ENCODE data around the gene MBNL2. TPM values are rescaled to one million over a fixed set of nuclear protein-coding genes. Genes with fewer than 3 reads are reported as not detected.

The MBNL2 gene
- total and polyA plus RNA-seq, 2 of the 4 experiments (the other 2 are of a cell fraction), result 26.9 to 103 TPM

DNA sequence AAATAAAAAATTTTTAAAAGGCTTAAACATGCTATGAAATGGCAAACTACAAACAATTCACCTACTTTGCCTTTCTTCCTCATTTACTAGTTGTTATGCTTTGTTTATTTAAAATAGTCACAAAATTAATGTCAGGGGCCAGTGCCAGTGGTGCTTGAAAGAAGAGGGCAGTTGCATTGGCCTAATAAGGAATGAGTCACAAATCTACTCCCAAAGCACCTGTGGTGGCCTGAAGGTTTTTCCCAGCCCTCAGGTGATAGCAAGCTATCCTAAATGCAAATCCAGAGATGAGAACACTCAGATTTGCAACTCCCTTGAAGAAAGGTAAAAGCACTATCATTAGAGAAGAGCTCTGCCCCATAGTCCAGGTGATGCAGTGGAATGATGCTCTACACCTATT, 103.6 kb downstream of the MBNL2 start:
- Histone ChIP-seq H4K20me1 (ENCODE audit: insufficient read depth, low read length) (peaks cover 9% of the 10 kb centered on the region; the same call in 1 of the 2 replicates), H3K79me1 (ENCODE audit: low read depth in 1 of 2, low read length in 2 of 2) (peaks cover 52 to 89% of the 10 kb centered on the region in 2 experiments), H3K4ac (ENCODE audit: low read depth, low read length) (no peak overlapping the region), H3K4me2 (ENCODE audit: low read depth, low read length) (no peak overlapping the region), H3K9me3 (ENCODE audit: control insufficient read depth, insufficient read depth, low read length) (no peaks in the 10 kb centered on the region), H2BK20ac (ENCODE audit: low read depth, low read length) (no peak overlapping the region), H3K9ac (ENCODE audit: low read depth, low read length) (no peak overlapping the region), H3K36me3 (ENCODE audit: control insufficient read depth, insufficient read depth, low read length) (no peaks in the 10 kb centered on the region; the same call in none of the 2 replicates), H3K27ac (ENCODE audit: insufficient read depth, low read length) (no peak overlapping the region), H4K91ac (ENCODE audit: insufficient read depth, low read depth, low read length) (no peak overlapping the region), H3K4me1 (ENCODE audit: control insufficient read depth, insufficient read depth, low read length) (peaks cover 30% of the 10 kb centered on the region), H3K14ac (replicated peaks; ENCODE audit: low read depth, low read length) (no peak overlapping the region), H2AK9ac (replicated peaks; ENCODE audit: low read depth, low read length, poor library complexity) (no peak overlapping the region), H3K27me3 (ENCODE audit: control insufficient read depth, insufficient read depth, low read length) (no peaks in the 10 kb centered on the region), H3K4me3 (ENCODE audit: insufficient read depth, low read depth, low read length) (no peak overlapping the region), H3K9me1 (ENCODE audit: insufficient read depth, low read length) (peaks cover 28% of the 10 kb centered on the region), H4K5ac (ENCODE audit: low read depth, low read length) (no peak overlapping the region), H4K8ac (ENCODE audit: low read depth in 2 of 2, low read length in 2 of 2) (no peak overlapping the region), H2BK15ac (ENCODE audit: low read depth, low read length) (no peak overlapping the region), H2BK120ac (ENCODE audit: low read depth, low read length) (no peak overlapping the region), H3K23ac (ENCODE audit: low read depth, low read length) (no peak overlapping the region), H3K56ac (ENCODE audit: extremely low read depth, insufficient read depth, low read length) (no peak overlapping the region), H2AFZ (replicated peaks; ENCODE audit: low read length, poor library complexity) (no peak overlapping the region), H3K18ac (ENCODE audit: low read depth, low read length) (no peak overlapping the region), H2BK5ac (ENCODE audit: low read depth, low read length, poor library complexity, severe bottlenecking) (no peak overlapping the region), H2AK5ac (ENCODE audit: low read depth, low read length) (no peak overlapping the region)
- dilution Hi-C loops (cut with HindIII; ENCODE audit: low sequenced_read_pairs, unreplicated experiment) (no loop called here), intact Hi-C loops (cut with micrococcal nuclease) (loop anchor here (5.0 kb wide), 1 partner anchor 48 kb away; no protein-coding TSS in a partner anchor), in situ Hi-C loops (cut with MboI; ENCODE audit: low sequenced_read_pairs) (no loop called here)
- no TSS peak for BruUV-seq (replicated peaks)
- CTCF ChIA-PET, result no interaction called here
- POLR2A ChIA-PET (ENCODE audit: unreplicated experiment), result no interaction called here
- DNase-seq, result no peak
- ATAC-seq (ENCODE audit: low read depth), result no peak
- no peak for TF ChIP-seq POLR2A (IDR thresholded peaks at IDR 0.05; ENCODE audit: low read depth, low read length)
- TF ChIP-seq RAD21 (IDR thresholded peaks at IDR 0.05; ENCODE audit: low read length), result no peak
- no peak for TF ChIP-seq SMC3 (IDR thresholded peaks at IDR 0.05; ENCODE audit: low read depth, low read length)
- no peak for TF ChIP-seq FOS (IDR thresholded peaks at IDR 0.05; ENCODE audit: low read depth, low read length)
- TF ChIP-seq RFX5 (IDR thresholded peaks at IDR 0.05; ENCODE audit: low read depth, low read length), result no peak
- TF ChIP-seq CEBPB (IDR thresholded peaks at IDR 0.05; ENCODE audit: low read depth, low read length), result no peak
- no peak for TF ChIP-seq MAFK (IDR thresholded peaks at IDR 0.05; ENCODE audit: low read depth, low read length)

All from IMR-90 (cell line).